ENCODE results near the gene ADGRE1.

The ADGRE1 gene

GRCh38 chr19:6935069-6935468 is 47.7 kb downstream of the ADGRE1 start:
- Histone ChIP-seq H3K4me3 (ENCODE audit: low read length) (no peak overlapping the region), H3K9me3 (ENCODE audit: control insufficient read depth, low read length) (no peaks in the 10 kb centered on the region), H3K27me3 (ENCODE audit: control insufficient read depth, insufficient read depth, low read length) (no peaks in the 10 kb centered on the region), H3K9ac (ENCODE audit: low read length) (no peak overlapping the region), H3K4me1 (ENCODE audit: control insufficient read depth, insufficient read depth, low read length) (no peaks in the 10 kb centered on the region), H3K36me3 (ENCODE audit: control insufficient read depth, insufficient read depth, low read length) (no peaks in the 10 kb centered on the region)

- Histone ChIP-seq H3K4me1 (ENCODE audit: control insufficient read depth, insufficient read depth, low read length) (no peaks in the 10 kb centered on the region), H3K9ac (ENCODE audit: low read length) (no peak overlapping the region), H3K27me3 (ENCODE audit: control insufficient read depth, insufficient read depth, low read length) (no peaks in the 10 kb centered on the region), H3K4me3 (ENCODE audit: low read length) (no peak overlapping the region), H3K9me3 (ENCODE audit: control insufficient read depth, low read length) (no peaks in the 10 kb centered on the region), H3K36me3 (ENCODE audit: control insufficient read depth, insufficient read depth, low read length) (no peaks in the 10 kb centered on the region)
These were observed 48.2 kb downstream of the ADGRE1 start for GRCh38 chr19:6935618-6936017.

GRCh38 chr19:6945733-6946132 is 58.4 kb downstream of the ADGRE1 start:
- Histone ChIP-seq H3K4me3 (ENCODE audit: low read length) (no peak overlapping the region), H3K36me3 (ENCODE audit: control insufficient read depth, insufficient read depth, low read length) (no peaks in the 10 kb centered on the region), H3K9me3 (ENCODE audit: control insufficient read depth, low read length) (no peaks in the 10 kb centered on the region), H3K4me1 (ENCODE audit: control insufficient read depth, insufficient read depth, low read length) (no peaks in the 10 kb centered on the region), H3K9ac (ENCODE audit: low read length) (no peak overlapping the region), H3K27me3 (ENCODE audit: control insufficient read depth, insufficient read depth, low read length) (no peaks in the 10 kb centered on the region)

- no peaks in the 10 kb centered on the region for H3K27me3 ChIP-seq (ENCODE audit: control insufficient read depth, insufficient read depth, low read length)
- no peak overlapping the region for H3K4me3 ChIP-seq (ENCODE audit: low read length)
- no peaks in the 10 kb centered on the region for H3K36me3 ChIP-seq (ENCODE audit: control insufficient read depth, insufficient read depth, low read length)
- H3K4me1 ChIP-seq (ENCODE audit: control insufficient read depth, insufficient read depth, low read length), result no peaks in the 10 kb centered on the region
- no peaks in the 10 kb centered on the region for H3K9me3 ChIP-seq (ENCODE audit: control insufficient read depth, low read length)
- H3K9ac ChIP-seq (ENCODE audit: low read length), result no peak overlapping the region
These were observed 60.4 kb downstream of the ADGRE1 start for GRCh38 chr19:6947745-6948144.

- H3K27me3 ChIP-seq (ENCODE audit: control insufficient read depth, insufficient read depth, low read length), result no peaks in the 10 kb centered on the region
- no peak overlapping the region for H3K4me3 ChIP-seq (ENCODE audit: low read length)
- no peaks in the 10 kb centered on the region for H3K36me3 ChIP-seq (ENCODE audit: control insufficient read depth, insufficient read depth, low read length)
- H3K9ac ChIP-seq (ENCODE audit: low read length), result no peak overlapping the region
- H3K9me3 ChIP-seq (ENCODE audit: control insufficient read depth, low read length), result no peaks in the 10 kb centered on the region
- H3K4me1 ChIP-seq (ENCODE audit: control insufficient read depth, insufficient read depth, low read length), result no peaks in the 10 kb centered on the region
These were observed 61.5 kb downstream of the ADGRE1 start for GRCh38 chr19:6948884-6949283.

GRCh38 chr19:6952956-6953355 is 65.6 kb downstream of the ADGRE1 start:
- no peaks in the 10 kb centered on the region for H3K36me3 ChIP-seq (ENCODE audit: control insufficient read depth, insufficient read depth, low read length)
- no peaks in the 10 kb centered on the region for H3K27me3 ChIP-seq (ENCODE audit: control insufficient read depth, insufficient read depth, low read length)
- no peaks in the 10 kb centered on the region for H3K9me3 ChIP-seq (ENCODE audit: control insufficient read depth, low read length)
- H3K4me1 ChIP-seq (ENCODE audit: control insufficient read depth, insufficient read depth, low read length), result no peaks in the 10 kb centered on the region
- H3K9ac ChIP-seq (ENCODE audit: low read length), result no peak overlapping the region
- no peak overlapping the region for H3K4me3 ChIP-seq (ENCODE audit: low read length)

GRCh38 chr19:6955082-6955481 is 67.7 kb downstream of the ADGRE1 start:
- H3K9me3 ChIP-seq (ENCODE audit: control insufficient read depth, low read length), result no peaks in the 10 kb centered on the region
- H3K27me3 ChIP-seq (ENCODE audit: control insufficient read depth, insufficient read depth, low read length), result no peaks in the 10 kb centered on the region
- no peaks in the 10 kb centered on the region for H3K36me3 ChIP-seq (ENCODE audit: control insufficient read depth, insufficient read depth, low read length)
- H3K4me3 ChIP-seq (ENCODE audit: low read length), result no peak overlapping the region
- no peaks in the 10 kb centered on the region for H3K4me1 ChIP-seq (ENCODE audit: control insufficient read depth, insufficient read depth, low read length)
- no peak overlapping the region for H3K9ac ChIP-seq (ENCODE audit: low read length)

- Histone ChIP-seq H3K4me3 (ENCODE audit: low read length) (no peak overlapping the region), H3K9ac (ENCODE audit: low read length) (no peak overlapping the region), H3K36me3 (ENCODE audit: control insufficient read depth, insufficient read depth, low read length) (no peaks in the 10 kb centered on the region)
These were observed 69.2 kb downstream of the ADGRE1 start for GRCh38 chr19:6956573-6956972.

GRCh38 chr19:6958791-6959190 is 71.4 kb downstream of the ADGRE1 start:
- no peak overlapping the region for H3K9ac ChIP-seq (ENCODE audit: low read length)
- H3K27me3 ChIP-seq (ENCODE audit: control insufficient read depth, insufficient read depth, low read length), result no peaks in the 10 kb centered on the region
- H3K36me3 ChIP-seq (ENCODE audit: control insufficient read depth, insufficient read depth, low read length), result no peaks in the 10 kb centered on the region
- H3K9me3 ChIP-seq (ENCODE audit: control insufficient read depth, low read length), result no peaks in the 10 kb centered on the region
- H3K4me3 ChIP-seq (ENCODE audit: low read length), result no peak overlapping the region
- no peaks in the 10 kb centered on the region for H3K4me1 ChIP-seq (ENCODE audit: control insufficient read depth, insufficient read depth, low read length)

More at GRCh38 chr19:6956573-6956972, 69.2 kb downstream of the ADGRE1 start:
- Histone ChIP-seq H3K4me1 (ENCODE audit: control insufficient read depth, insufficient read depth, low read length) (no peaks in the 10 kb centered on the region), H3K27me3 (ENCODE audit: control insufficient read depth, insufficient read depth, low read length) (no peaks in the 10 kb centered on the region), H3K9me3 (ENCODE audit: control insufficient read depth, low read length) (no peaks in the 10 kb centered on the region)

GRCh38 chr19:6963244-6963852 is 76.0 kb downstream of the ADGRE1 start:
- no peak overlapping the region for H3K9ac ChIP-seq (ENCODE audit: low read length)
- no peaks in the 10 kb centered on the region for H3K36me3 ChIP-seq (ENCODE audit: control insufficient read depth, insufficient read depth, low read length)
- no peaks in the 10 kb centered on the region for H3K27me3 ChIP-seq (ENCODE audit: control insufficient read depth, insufficient read depth, low read length)
- H3K9me3 ChIP-seq (ENCODE audit: control insufficient read depth, low read length), result no peaks in the 10 kb centered on the region
- no peaks in the 10 kb centered on the region for H3K4me1 ChIP-seq (ENCODE audit: control insufficient read depth, insufficient read depth, low read length)
- no peak overlapping the region for H3K4me3 ChIP-seq (ENCODE audit: low read length)

- H3K4me3 ChIP-seq (ENCODE audit: low read length), result no peak overlapping the region
- H3K4me1 ChIP-seq (ENCODE audit: control insufficient read depth, insufficient read depth, low read length), result no peaks in the 10 kb centered on the region
- H3K9me3 ChIP-seq (ENCODE audit: control insufficient read depth, low read length), result no peaks in the 10 kb centered on the region
- no peak overlapping the region for H3K9ac ChIP-seq (ENCODE audit: low read length)
- no peaks in the 10 kb centered on the region for H3K27me3 ChIP-seq (ENCODE audit: control insufficient read depth, insufficient read depth, low read length)
- H3K36me3 ChIP-seq (ENCODE audit: control insufficient read depth, insufficient read depth, low read length), result no peaks in the 10 kb centered on the region
These were observed 76.6 kb downstream of the ADGRE1 start for GRCh38 chr19:6963937-6964336.

- Histone ChIP-seq H3K9me3 (ENCODE audit: control insufficient read depth, low read length) (no peaks in the 10 kb centered on the region), H3K4me3 (ENCODE audit: low read length) (no peak overlapping the region), H3K9ac (ENCODE audit: low read length) (no peak overlapping the region), H3K27me3 (ENCODE audit: control insufficient read depth, insufficient read depth, low read length) (no peaks in the 10 kb centered on the region), H3K4me1 (ENCODE audit: control insufficient read depth, insufficient read depth, low read length) (no peaks in the 10 kb centered on the region), H3K36me3 (ENCODE audit: control insufficient read depth, insufficient read depth, low read length) (no peaks in the 10 kb centered on the region)
These were observed 80.6 kb downstream of the ADGRE1 start for GRCh38 chr19:6967967-6968366.

GRCh38 chr19:6969490-6969889 is 82.1 kb downstream of the ADGRE1 start:
- Histone ChIP-seq H3K9ac (ENCODE audit: low read length) (no peak overlapping the region), H3K9me3 (ENCODE audit: control insufficient read depth, low read length) (no peaks in the 10 kb centered on the region), H3K27me3 (ENCODE audit: control insufficient read depth, insufficient read depth, low read length) (no peaks in the 10 kb centered on the region), H3K36me3 (ENCODE audit: control insufficient read depth, insufficient read depth, low read length) (no peaks in the 10 kb centered on the region), H3K4me3 (ENCODE audit: low read length) (no peak overlapping the region), H3K4me1 (ENCODE audit: control insufficient read depth, insufficient read depth, low read length) (no peaks in the 10 kb centered on the region)
